HepG2 (cell line): ENCODE data around the gene FEV. TPM values are rescaled to one million over a fixed set of nuclear protein-coding genes. Genes with fewer than 3 reads are reported as not detected.
A peak's percentile ranks its signal among the peaks of the same experiment; 100 is the strongest.

Experiments
- ATAC-seq: fragments of 200-7000 bp; cut with Tn5 transposase; 3 replicates; pipeline ENCODE4 v1.9.1; 2020; ENCODE audit warnings: mild to moderate bottlenecking, moderate library complexity
- BruUV-seq: library from RNA; stranded (reverse); fragments of 400-500 nt; replicated peaks from 2 replicates; lab custom pipeline; 2021; lab: Mats Ljungman, UMichigan
- CTCF ChIA-PET: fragments of 300-600 bp; formaldehyde crosslinking; extraction: SDS; loops from one replicate; lab custom pipeline; 2021; ENCODE audit warnings: low total read pairs, inconsistent platforms, low intra/inter-chr PET ratio; lab: Yijun Ruan, JAX
- POLR2A ChIA-PET: fragments of 350-600 bp; sonication (Branson Sonifier 250); formaldehyde crosslinking; loops from one replicate; lab custom pipeline; 2020; ENCODE audit warnings: antibody characterized with exemption, inconsistent platforms; lab: Yijun Ruan, JAX
- DNase-seq: peaks from one replicate; pipeline ENCODE4 v3.0.0-alpha.2; 2015; ENCODE audit warnings: low spot score
- FAIRE-seq: peaks from 3 replicates; lab custom pipeline; 2011; peaks lifted over from hg19 to GRCh38; lab: Jason Lieb, UNC
- H2AFZ ChIP-seq: one replicate; pipeline ENCODE4 v1.6.1; 2011; ENCODE audit warnings: low read length, inconsistent platforms
- H3K27ac ChIP-seq: fragments of 300-600 bp; 3 replicates; pipeline ENCODE4 v1.8.0; 2011; ENCODE audit warnings: mixed run types, mild to moderate bottlenecking, mixed read lengths, low read length, inconsistent platforms; ENCODE audit not compliant: insufficient read depth; ENCODE audit errors: extremely low read length
- H3K27me3 ChIP-seq, 2 experiments: fragments of 200-600 bp in 1 of 2; 2 replicates in 1 of 2; 3 replicates in 1 of 2; pipeline versions ENCODE4 v1.6.0 to v1.8.0; 2011; ENCODE audit warnings: low read length in 2 of 2, mild to moderate bottlenecking in 2 of 2, moderate library complexity in 2 of 2, inconsistent platforms in 1 of 2; ENCODE audit not compliant: insufficient read depth in 2 of 2, control insufficient read depth in 1 of 2
- H3K36me3 ChIP-seq, 2 experiments: fragments of 200-600 bp in 1 of 2; replicated peaks in 1 of 2; 2 replicates in 1 of 2; 3 replicates in 1 of 2; pipeline versions ENCODE4 v1.5.1 to v1.8.0; 2011; ENCODE audit warnings: low read length in 2 of 2, inconsistent platforms in 1 of 2; ENCODE audit not compliant: insufficient read depth in 2 of 2, control insufficient read depth in 1 of 2
- H3K4me1 ChIP-seq: 2 replicates; pipeline ENCODE4 v1.5.1; 2012; ENCODE audit warnings: low read length, inconsistent platforms; ENCODE audit not compliant: insufficient read depth
- H3K4me2 ChIP-seq: 2 replicates; pipeline ENCODE4 v1.6.0; 2011; ENCODE audit warnings: low read depth, low read length, inconsistent platforms
- H3K4me3 ChIP-seq, 3 experiments: fragments of 200-600 bp in 1 of 3; sonication (generic), shearing (Covaris generic) in 1 of 3; replicated peaks in 1 of 3; 2 replicates each; pipeline ENCODE4 v1.5.1; 2011 to 2016; ENCODE audit warnings: low read length in 3 of 3, inconsistent platforms in 2 of 3, low read depth in 2 of 3, mild to moderate bottlenecking in 2 of 3, control low read depth in 1 of 3, mixed read lengths in 1 of 3; ENCODE audit not compliant: insufficient read depth in 1 of 3
- H3K79me2 ChIP-seq: one replicate; pipeline ENCODE4 v1.6.1; 2011; ENCODE audit warnings: low read length, inconsistent platforms; ENCODE audit not compliant: insufficient read depth
- H3K9ac ChIP-seq: 2 replicates; pipeline ENCODE4 v1.6.0; 2011; ENCODE audit warnings: mild to moderate bottlenecking, low read depth, low read length, inconsistent platforms; ENCODE audit not compliant: insufficient read depth
- H3K9me3 ChIP-seq: 2 replicates; pipeline ENCODE4 v1.5.1; 2012; ENCODE audit warnings: mild to moderate bottlenecking, low read length
- H4K20me1 ChIP-seq: 2 replicates; pipeline ENCODE4 v1.6.0; 2011; ENCODE audit warnings: inconsistent platforms, mild to moderate bottlenecking, low read length, moderate library complexity; ENCODE audit not compliant: insufficient read depth
- GATAD2A ChIP-seq: IDR thresholded peaks from 2 replicates; pipeline ENCODE4 v1.6.1; 2016
- MNT ChIP-seq: fragments of 450-650 bp; IDR thresholded peaks from 2 replicates; pipeline ENCODE4 v1.6.1; 2016
- PCBP1 ChIP-seq: fragments of 200-400 bp; formaldehyde crosslinking; IDR thresholded peaks from 2 replicates; pipeline ENCODE4 v1.6.1; 2017; ENCODE audit warnings: mild to moderate bottlenecking, low read depth, low read length, borderline replicate concordance
- SCMH1 ChIP-seq: sonication (generic); formaldehyde crosslinking; IDR thresholded peaks from 2 replicates; pipeline ENCODE4 v1.9.0; 2021; ENCODE audit warnings: missing genetic modification reagents, mild to moderate bottlenecking, borderline replicate concordance
- ZNF121 ChIP-seq: sonication (generic); formaldehyde crosslinking; IDR thresholded peaks from 2 replicates; pipeline ENCODE4 v1.5.0; 2020; ENCODE audit warnings: mild to moderate bottlenecking, missing genetic modification reagents
- ZNF136 ChIP-seq: sonication (generic); formaldehyde crosslinking; IDR thresholded peaks from 2 replicates; pipeline ENCODE4 v1.8.1; 2022; ENCODE audit warnings: low read depth, mild to moderate bottlenecking, moderate library complexity, missing genetic modification reagents
- ZNF362 ChIP-seq: sonication (generic); formaldehyde crosslinking; IDR thresholded peaks from 2 replicates; pipeline ENCODE4 v1.4.0; 2020; ENCODE audit warnings: missing genetic modification reagents, mild to moderate bottlenecking, borderline replicate concordance
- ZNF678 ChIP-seq: sonication (generic); formaldehyde crosslinking; IDR thresholded peaks from 2 replicates; pipeline ENCODE4 v1.4.0; 2020; ENCODE audit warnings: mild to moderate bottlenecking, missing genetic modification reagents
- WGBS: methylation state at CpG from one replicate; pipeline ENCODE4 v1.1.6; 2017; ENCODE audit warnings: low lambda C conversion rate; 5-methylcytosine and 5-hydroxymethylcytosine counted together
- in situ Hi-C: cut with HindIII; loops from 2 replicates; pipeline ENCODE4 v1.10.0; 2017; ENCODE audit warnings: low pct_unique_long_range_greater_than_20kb; ENCODE audit not compliant: extremely low pct_ligation_motif_present
- intact Hi-C: fragments of 100-400 bp; cut with micrococcal nuclease; formaldehyde crosslinking; loops from one replicate; pipeline ENCODE4 v1.10.0; 2022; ENCODE audit not compliant: unreplicated experiment
- polyA plus RNA-seq, 8 experiments: library from polyadenylated mRNA; depleted of rRNA in 3 of 8; stranded (reverse) in 7 of 8; unstranded in 1 of 8; fragments of >200 nt; fragmentation: Illumina TruSeq in 4 of 8; extraction: Trizol in 4 of 8; gene quantifications; 2 replicates each; pipeline versions ENCODE4 v1.2.1 to v1.2.3, GENCODE V29; 2011 to 2016; ENCODE audit warnings: low read depth in 4 of 8, missing spikeins in 1 of 8, mixed read lengths in 1 of 8; ENCODE audit not compliant: insufficient read depth in 1 of 8
- total RNA-seq, 5 experiments: library from RNA; depleted of rRNA; stranded (reverse); fragments of >200 nt; fragmentation: Illumina TruSeq; extraction: Trizol; gene quantifications; 2 replicates each; pipeline ENCODE4 v1.2.3, GENCODE V29; 2016; ENCODE audit warnings: low read depth in 1 of 5

Gene FEV
- total and polyA plus RNA-seq, 2 of the 13 experiments (the other 11 are each of a cell fraction or from before 2014, with no cell fraction given): not detected

DNA sequence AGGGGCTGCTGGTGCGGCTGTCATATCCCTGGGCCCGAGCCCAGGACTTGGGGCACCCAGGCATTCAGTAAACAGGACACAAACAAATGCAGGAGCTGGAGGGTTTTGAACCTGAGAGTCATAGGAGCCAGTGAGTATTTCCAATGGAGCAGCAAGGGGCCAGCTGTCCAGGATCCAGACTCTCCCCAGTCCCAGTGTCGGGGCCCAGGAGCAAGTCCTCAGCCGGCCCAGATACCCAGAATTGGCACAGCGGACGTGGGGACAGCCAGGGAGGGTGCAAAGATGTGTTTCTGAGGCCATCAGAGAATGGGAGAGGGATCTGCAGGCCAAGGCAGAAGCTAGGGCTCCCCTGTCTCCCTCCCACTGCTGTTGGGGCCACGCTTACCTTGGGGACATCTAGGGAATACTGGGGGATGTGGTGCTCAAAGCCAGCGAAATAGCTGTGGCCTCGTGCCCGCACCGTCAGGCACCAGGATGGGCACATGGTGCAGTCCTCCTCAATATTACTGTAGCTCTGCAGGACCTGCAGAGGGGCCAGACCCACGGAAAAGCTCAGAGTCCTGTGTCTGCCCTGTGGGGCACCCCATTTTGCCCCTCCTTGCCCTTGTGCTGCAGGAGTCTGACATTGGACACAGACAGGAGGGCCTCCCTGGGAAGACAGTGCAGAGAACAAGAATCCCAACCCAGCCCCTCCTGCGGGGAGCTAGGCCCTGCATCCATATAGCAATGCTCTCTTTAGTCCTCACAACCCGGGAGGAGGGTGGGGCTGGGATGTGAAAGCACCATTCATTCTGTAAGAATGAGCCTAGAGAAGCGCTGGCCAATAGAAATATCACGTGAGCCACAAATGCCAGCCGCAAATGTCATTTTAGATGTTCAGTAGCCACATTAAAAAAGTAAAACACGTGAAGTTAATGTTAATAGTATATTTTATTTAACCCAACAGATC, 40.9 kb upstream of the FEV start:
- Histone ChIP-seq H3K9ac (no peak overlapping the region), H3K9me3 (no peaks in the 10 kb centered on the region), H3K79me2 (no peaks in the 10 kb centered on the region), H3K4me2 (no peak overlapping the region)
- intact Hi-C loops: no loop called here
- DNase-seq (no peak), ATAC-seq (no peak)
- BruUV-seq: no TSS peak
- in situ Hi-C loops: no loop called here
- CTCF ChIA-PET: interaction anchor here (1.0 kb wide), 1 partner anchor 129 kb away, joined by 3 read pairs; no protein-coding TSS in a partner anchor
- TF ChIP-seq MNT (peak; percentile 37; the same call in 1 of the 2 replicates), SCMH1 (CRISPR knock-in tag) (no peak)
- TF ChIP-seq, all 625 proteins: peak for 1
- H3K4me1 ChIP-seq: no peaks in the 10 kb centered on the region
- H2AFZ ChIP-seq: no peak overlapping the region
- H4K20me1 ChIP-seq: peaks cover 17% of the 10 kb centered on the region; the same call in 1 of the 2 replicates
- H3K36me3 ChIP-seq: no peaks in the 10 kb centered on the region
- 8% methylated on average over 17 of the region's 18 CpGs for WGBS
- POLR2A ChIA-PET: interaction anchor here (0.6 kb wide), 1 partner anchor 19 kb away, joined by 3 read pairs; no protein-coding TSS in a partner anchor
- H3K4me3 ChIP-seq: no peak overlapping the region
- H3K27ac ChIP-seq: no peak overlapping the region
- peaks cover 29 to 96% of the 10 kb centered on the region in 2 experiments for H3K27me3 ChIP-seq
- no peak for FAIRE-seq

DNA sequence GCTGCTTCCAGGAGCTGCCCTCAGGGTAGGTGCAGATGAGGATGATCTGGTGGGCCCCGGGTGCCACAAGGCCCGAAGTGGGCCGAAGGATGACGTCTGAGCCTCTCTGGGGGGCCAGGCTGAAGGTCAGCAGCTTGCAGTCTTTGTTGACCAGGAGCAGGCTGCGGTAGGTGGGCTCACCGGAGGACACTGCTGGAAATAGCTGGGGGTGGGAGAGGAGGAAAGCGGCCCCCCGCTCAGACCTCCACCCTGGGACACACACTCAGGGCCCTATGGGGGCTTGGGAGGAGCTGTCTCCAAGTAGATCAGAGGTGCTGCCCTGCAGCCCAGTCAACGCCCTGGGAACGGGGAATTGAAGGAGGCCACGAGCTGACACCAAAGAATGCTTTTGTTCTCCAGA, 39.1 kb upstream of the FEV start:
- H3K9me3 ChIP-seq: no peaks in the 10 kb centered on the region
- ATAC-seq (no peak), FAIRE-seq (no peak), DNase-seq (no peak)
- peaks cover 35 to 94% of the 10 kb centered on the region in 2 experiments for H3K27me3 ChIP-seq
- H3K79me2 ChIP-seq: no peaks in the 10 kb centered on the region
- POLR2A ChIA-PET: no interaction called here
- H3K36me3 ChIP-seq: no peaks in the 10 kb centered on the region
- CTCF ChIA-PET: no interaction called here
- peaks cover 13% of the 10 kb centered on the region; the same call in 1 of the 2 replicates for H4K20me1 ChIP-seq
- 9% methylated on average over 11 of the region's 11 CpGs for WGBS
- no TSS peak for BruUV-seq
- no peak overlapping the region for H3K27ac ChIP-seq
- intact Hi-C loops: no loop called here
- H3K4me1 ChIP-seq: no peaks in the 10 kb centered on the region
- in situ Hi-C loops: no loop called here
- no peak overlapping the region for H2AFZ ChIP-seq
- H3K4me2 ChIP-seq: no peak overlapping the region
- TF ChIP-seq PCBP1: no peak
- no peak for TF ChIP-seq ZNF121 (CRISPR knock-in tag)
- TF ChIP-seq ZNF136 (CRISPR knock-in tag): no peak
- TF ChIP-seq GATAD2A: no peak
- TF ChIP-seq ZNF678: no peak
- TF ChIP-seq ZNF362 (CRISPR knock-in tag): no peak
- H3K4me3 ChIP-seq: no peak overlapping the region
- no peak overlapping the region for H3K9ac ChIP-seq
